Measurements from ENCODE around the gene PDYN.

GRCh38 chr20:1938464-1939269, 55.2 kb downstream of the PDYN start:
- TF ChIP-seq CTCF (IDR thresholded peaks at IDR 0.05) (no peak), ZFX (IDR thresholded peaks at IDR 0.05; ENCODE audit: borderline replicate concordance) (no peak)
